Pons (tissue), 1 donor: Measurements from ENCODE around the gene UBE2QL1.

Experiments used
- DNase-seq: peaks from one replicate; pipeline ENCODE4 v3.0.0-alpha.2; 2016; ENCODE audit warnings: low spot score

The UBE2QL1 gene

GRCh38 chr5:6455571-6456200, 7.0 kb downstream of the UBE2QL1 start:
- DNase-seq = no peak

GRCh38 chr5:6456766-6457370, 8.2 kb downstream of the UBE2QL1 start:
- no peak for DNase-seq

GRCh38 chr5:6457592-6457991, 8.9 kb downstream of the UBE2QL1 start:
- DNase-seq = no peak

GRCh38 chr5:6458833-6459232, 10.2 kb downstream of the UBE2QL1 start:
- no peak for DNase-seq

GRCh38 chr5:6459896-6460295, 11.2 kb downstream of the UBE2QL1 start:
- no peak for DNase-seq

- no peak for DNase-seq
These were observed 12.3 kb downstream of the UBE2QL1 start for GRCh38 chr5:6461006-6461405.

GRCh38 chr5:6461793-6462650, 13.4 kb downstream of the UBE2QL1 start:
- no peak for DNase-seq

GRCh38 chr5:6462671-6463070, 14.0 kb downstream of the UBE2QL1 start:
- DNase-seq = no peak

GRCh38 chr5:6464441-6464840, 15.8 kb downstream of the UBE2QL1 start:
- DNase-seq = no peak

- no peak for DNase-seq
These were observed 17.5 kb downstream of the UBE2QL1 start for GRCh38 chr5:6465831-6466790.

GRCh38 chr5:6466975-6467567, 18.4 kb downstream of the UBE2QL1 start:
- DNase-seq = no peak

- no peak for DNase-seq
These were observed 18.9 kb downstream of the UBE2QL1 start for GRCh38 chr5:6467591-6467990.

- no peak for DNase-seq
These were observed 19.4 kb downstream of the UBE2QL1 start for GRCh38 chr5:6468104-6468503.

- no peak for DNase-seq
These were observed 20.2 kb downstream of the UBE2QL1 start for GRCh38 chr5:6468870-6469269.

GRCh38 chr5:6469836-6470235, 21.2 kb downstream of the UBE2QL1 start:
- DNase-seq = no peak

- DNase-seq = no peak
These were observed 22.0 kb downstream of the UBE2QL1 start for GRCh38 chr5:6470672-6471071.

GRCh38 chr5:6471252-6471651, 22.6 kb downstream of the UBE2QL1 start:
- no peak for DNase-seq

GRCh38 chr5:6472792-6473191, 24.1 kb downstream of the UBE2QL1 start:
- no peak for DNase-seq

GRCh38 chr5:6473284-6473683, 24.6 kb downstream of the UBE2QL1 start:
- DNase-seq = no peak

GRCh38 chr5:6475626-6476312, 27.1 kb downstream of the UBE2QL1 start:
- no peak for DNase-seq

- DNase-seq = no peak
These were observed 27.6 kb downstream of the UBE2QL1 start for GRCh38 chr5:6476313-6476661.
